HepG2 (cell line): ENCODE measurements around the gene TMEM59. TPM values are rescaled to one million over a fixed set of nuclear protein-coding genes. Genes with fewer than 3 reads are reported as not detected.

ENCODE experiments used
- ATAC-seq: fragments of 200-7000 bp; cut with Tn5 transposase; 3 replicates; pipeline ENCODE4 v1.9.1; 2020; ENCODE audit warnings: mild to moderate bottlenecking, moderate library complexity
- BruUV-seq: library from RNA; stranded (reverse); fragments of 400-500 nt; replicated peaks from 2 replicates; lab custom pipeline; 2021; lab: Mats Ljungman, UMichigan
- CTCF ChIA-PET: fragments of 300-600 bp; formaldehyde crosslinking; extraction: SDS; loops from one replicate; lab custom pipeline; 2021; ENCODE audit warnings: low total read pairs, inconsistent platforms, low intra/inter-chr PET ratio; lab: Yijun Ruan, JAX
- POLR2A ChIA-PET: fragments of 350-600 bp; sonication (Branson Sonifier 250); formaldehyde crosslinking; loops from one replicate; lab custom pipeline; 2020; ENCODE audit warnings: antibody characterized with exemption, inconsistent platforms; lab: Yijun Ruan, JAX
- DNase-seq: peaks from one replicate; pipeline ENCODE4 v3.0.0-alpha.2; 2015; ENCODE audit warnings: low spot score
- FAIRE-seq: peaks from 3 replicates; lab custom pipeline; 2011; peaks lifted over from hg19 to GRCh38; lab: Jason Lieb, UNC
- H2AFZ ChIP-seq: one replicate; pipeline ENCODE4 v1.6.1; 2011; ENCODE audit warnings: low read length, inconsistent platforms
- H3K27ac ChIP-seq: fragments of 300-600 bp; 3 replicates; pipeline ENCODE4 v1.8.0; 2011; ENCODE audit warnings: mixed run types, mild to moderate bottlenecking, mixed read lengths, low read length, inconsistent platforms; ENCODE audit not compliant: insufficient read depth; ENCODE audit errors: extremely low read length
- H3K27me3 ChIP-seq, 2 experiments: fragments of 200-600 bp in 1 of 2; 2 replicates in 1 of 2; 3 replicates in 1 of 2; pipeline versions ENCODE4 v1.6.0 to v1.8.0; 2011; ENCODE audit warnings: low read length in 2 of 2, mild to moderate bottlenecking in 2 of 2, moderate library complexity in 2 of 2, inconsistent platforms in 1 of 2; ENCODE audit not compliant: insufficient read depth in 2 of 2, control insufficient read depth in 1 of 2
- H3K36me3 ChIP-seq, 2 experiments: fragments of 200-600 bp in 1 of 2; replicated peaks in 1 of 2; 2 replicates in 1 of 2; 3 replicates in 1 of 2; pipeline versions ENCODE4 v1.5.1 to v1.8.0; 2011; ENCODE audit warnings: low read length in 2 of 2, inconsistent platforms in 1 of 2; ENCODE audit not compliant: insufficient read depth in 2 of 2, control insufficient read depth in 1 of 2
- H3K4me1 ChIP-seq: 2 replicates; pipeline ENCODE4 v1.5.1; 2012; ENCODE audit warnings: low read length, inconsistent platforms; ENCODE audit not compliant: insufficient read depth
- H3K4me2 ChIP-seq: 2 replicates; pipeline ENCODE4 v1.6.0; 2011; ENCODE audit warnings: low read depth, low read length, inconsistent platforms
- H3K4me3 ChIP-seq, 3 experiments: fragments of 200-600 bp in 1 of 3; sonication (generic), shearing (Covaris generic) in 1 of 3; replicated peaks in 1 of 3; 2 replicates each; pipeline ENCODE4 v1.5.1; 2011 to 2016; ENCODE audit warnings: low read length in 3 of 3, inconsistent platforms in 2 of 3, low read depth in 2 of 3, mild to moderate bottlenecking in 2 of 3, control low read depth in 1 of 3, mixed read lengths in 1 of 3; ENCODE audit not compliant: insufficient read depth in 1 of 3
- H3K79me2 ChIP-seq: one replicate; pipeline ENCODE4 v1.6.1; 2011; ENCODE audit warnings: low read length, inconsistent platforms; ENCODE audit not compliant: insufficient read depth
- H3K9ac ChIP-seq: 2 replicates; pipeline ENCODE4 v1.6.0; 2011; ENCODE audit warnings: mild to moderate bottlenecking, low read depth, low read length, inconsistent platforms; ENCODE audit not compliant: insufficient read depth
- H3K9me3 ChIP-seq: 2 replicates; pipeline ENCODE4 v1.5.1; 2012; ENCODE audit warnings: mild to moderate bottlenecking, low read length
- H4K20me1 ChIP-seq: 2 replicates; pipeline ENCODE4 v1.6.0; 2011; ENCODE audit warnings: inconsistent platforms, mild to moderate bottlenecking, low read length, moderate library complexity; ENCODE audit not compliant: insufficient read depth
- CBX5 ChIP-seq: sonication (generic); formaldehyde crosslinking; IDR thresholded peaks from 2 replicates; pipeline ENCODE4 v1.4.0; 2020; ENCODE audit warnings: missing genetic modification reagents, borderline replicate concordance
- ERF ChIP-seq: IDR thresholded peaks from 2 replicates; pipeline ENCODE4 v1.6.1; 2018; ENCODE audit warnings: missing biosample characterization, missing genetic modification reagents
- GABPA ChIP-seq, 2 experiments: IDR thresholded peaks; 2 replicates each; pipeline ENCODE4 v1.6.1; 2011 to 2016; ENCODE audit warnings: low read depth in 2 of 2, low read length in 1 of 2, missing biosample characterization in 1 of 2, missing genetic modification characterization in 1 of 2
- GATAD1 ChIP-seq: IDR thresholded peaks from 2 replicates; pipeline ENCODE4 v1.6.1; 2016; ENCODE audit warnings: missing genetic modification reagents, missing compliant biosample characterization
- HES4 ChIP-seq: sonication (generic); formaldehyde crosslinking; IDR thresholded peaks from 2 replicates; pipeline ENCODE4 v1.9.0; 2021; ENCODE audit warnings: mild to moderate bottlenecking, missing genetic modification reagents, borderline replicate concordance
- KDM2A ChIP-seq: sonication (generic); formaldehyde crosslinking; IDR thresholded peaks from 2 replicates; pipeline ENCODE4 v1.4.0; 2020; ENCODE audit warnings: low read depth, missing genetic modification reagents, borderline replicate concordance
- MED1 ChIP-seq: sonication (generic); formaldehyde crosslinking; IDR thresholded peaks from 2 replicates; pipeline ENCODE4 v1.4.0; 2020; ENCODE audit warnings: missing genetic modification reagents
- PHF8 ChIP-seq: sonication (generic); formaldehyde crosslinking; IDR thresholded peaks from 2 replicates; pipeline ENCODE4 v1.5.0; 2020; ENCODE audit warnings: missing genetic modification reagents
- POLR2G ChIP-seq: fragments of 200-400 bp; formaldehyde crosslinking; IDR thresholded peaks from 2 replicates; pipeline ENCODE4 v1.6.1; 2018; ENCODE audit warnings: mild to moderate bottlenecking, low read depth, low read length, moderate library complexity
- SMAD3 ChIP-seq: sonication (generic); formaldehyde crosslinking; IDR thresholded peaks from 2 replicates; pipeline ENCODE4 v1.4.0; 2020; ENCODE audit warnings: missing genetic modification reagents
- TP53 ChIP-seq: sonication (generic); formaldehyde crosslinking; conservative IDR thresholded peaks from 2 replicates; pipeline ENCODE4 v1.4.0; 2020; ENCODE audit warnings: missing genetic modification reagents
- ZNF274 ChIP-seq: sonication (generic); formaldehyde crosslinking; IDR thresholded peaks from 2 replicates; pipeline ENCODE4 v1.5.1; 2020; ENCODE audit warnings: mild to moderate bottlenecking, missing genetic modification reagents
- ZNF335 ChIP-seq: sonication (generic); formaldehyde crosslinking; IDR thresholded peaks from 2 replicates; pipeline ENCODE4 v1.4.0; 2020; ENCODE audit warnings: missing genetic modification reagents
- WGBS: methylation state at CpG from one replicate; pipeline ENCODE4 v1.1.6; 2017; ENCODE audit warnings: low lambda C conversion rate; 5-methylcytosine and 5-hydroxymethylcytosine counted together
- in situ Hi-C: cut with HindIII; loops from 2 replicates; pipeline ENCODE4 v1.10.0; 2017; ENCODE audit warnings: low pct_unique_long_range_greater_than_20kb; ENCODE audit not compliant: extremely low pct_ligation_motif_present
- intact Hi-C: fragments of 100-400 bp; cut with micrococcal nuclease; formaldehyde crosslinking; loops from one replicate; pipeline ENCODE4 v1.10.0; 2022; ENCODE audit not compliant: unreplicated experiment
- polyA plus RNA-seq, 8 experiments: library from polyadenylated mRNA; depleted of rRNA in 3 of 8; stranded (reverse) in 7 of 8; unstranded in 1 of 8; fragments of >200 nt; fragmentation: Illumina TruSeq in 4 of 8; extraction: Trizol in 4 of 8; gene quantifications; 2 replicates each; pipeline versions ENCODE4 v1.2.1 to v1.2.3, GENCODE V29; 2011 to 2016; ENCODE audit warnings: low read depth in 4 of 8, missing spikeins in 1 of 8, mixed read lengths in 1 of 8; ENCODE audit not compliant: insufficient read depth in 1 of 8
- total RNA-seq, 5 experiments: library from RNA; depleted of rRNA; stranded (reverse); fragments of >200 nt; fragmentation: Illumina TruSeq; extraction: Trizol; gene quantifications; 2 replicates each; pipeline ENCODE4 v1.2.3, GENCODE V29; 2016; ENCODE audit warnings: low read depth in 1 of 5
- TF ChIP-seq, protein P1 (sequence below): IDR thresholded peaks from 2 replicates; pipeline ENCODE4 v1.6.1; 2016; ENCODE audit warnings: low read depth, control low read depth
- TF ChIP-seq, protein P2 (sequence below): IDR thresholded peaks from 2 replicates; pipeline ENCODE4 v1.6.1; 2016
- TF ChIP-seq, protein P3 (sequence below): sonication (generic); formaldehyde crosslinking; IDR thresholded peaks from 2 replicates; pipeline ENCODE4 v1.4.0; 2020; ENCODE audit warnings: missing genetic modification reagents
- TF ChIP-seq, protein P4 (sequence below): sonication (generic); formaldehyde crosslinking; IDR thresholded peaks from 2 replicates; pipeline ENCODE4 v1.5.0; 2020; ENCODE audit warnings: mild to moderate bottlenecking, low read depth, missing genetic modification reagents, borderline replicate concordance

The TMEM59 gene
- total and polyA plus RNA-seq, 2 of the 13 experiments (the other 11 are each of a cell fraction or from before 2014, with no cell fraction given), result 147 to 363 TPM

DNA sequence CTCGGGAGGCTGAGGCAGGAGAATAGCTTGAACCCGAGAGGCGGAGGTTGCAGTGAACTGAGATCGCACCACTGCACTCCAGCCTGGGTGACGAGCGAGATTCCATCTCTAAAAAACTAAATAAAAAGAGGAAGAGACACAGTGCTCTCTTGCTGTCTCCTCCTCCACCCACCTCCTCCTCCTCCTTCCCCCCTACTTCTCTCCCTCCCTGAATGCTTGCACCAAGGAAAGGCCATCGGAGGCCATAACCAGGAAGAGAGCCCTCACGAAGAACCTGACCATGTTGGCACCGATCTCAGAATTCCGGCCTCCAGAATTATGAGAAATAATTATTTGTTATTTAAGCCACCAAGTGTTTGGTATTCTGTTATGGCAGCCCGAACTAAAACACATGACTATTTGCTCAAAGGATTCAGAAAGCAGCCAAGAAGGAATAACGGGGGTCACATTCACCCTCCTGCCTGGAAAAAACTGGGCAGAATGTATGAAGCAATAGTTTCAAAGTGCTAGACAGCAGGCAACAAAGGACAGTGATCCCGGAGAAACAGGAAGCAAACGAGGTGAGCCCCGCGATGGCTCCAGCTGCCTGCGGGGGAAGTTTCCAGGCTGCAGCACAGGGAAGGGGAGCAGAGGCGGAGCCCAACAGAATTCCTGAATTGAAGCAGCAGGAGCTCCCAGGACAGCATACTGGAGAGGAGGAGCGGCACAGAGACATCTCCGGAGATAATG is 70.8 kb downstream of the TMEM59 start:
- Histone ChIP-seq H3K79me2 (no peaks in the 10 kb centered on the region), H3K27ac (peak overlapping the region; percentile 66), H3K27me3 (no peaks in the 10 kb centered on the region), H3K9ac (peak overlapping the region; percentile 63), H3K4me3 (peak overlapping the region; percentile 48 to 67 (median 58)), H3K36me3 (no peaks in the 10 kb centered on the region), H3K4me2 (peak overlapping the region; percentile 85), H3K4me1 (peaks cover 47% of the 10 kb centered on the region), H4K20me1 (no peaks in the 10 kb centered on the region), H2AFZ (peak overlapping the region; percentile 96), H3K9me3 (no peaks in the 10 kb centered on the region)
- CTCF ChIA-PET, result no interaction called here
- POLR2A ChIA-PET, result interaction anchor here (0.6 to 2.9 kb wide), 6 partner anchors 10 to 70 kb away, joined by 3 to 15 read pairs (median 4); partner anchors contain the start of genes IFT25, LDLRAD1 and TMEM59
- 30% methylated on average over 19 of the region's 20 CpGs for WGBS
- DNase-seq (peak; percentile 79), ATAC-seq (peak; percentile 90), FAIRE-seq (peak; percentile 71)
- intact Hi-C loops, result no loop called here
- TSS peak; percentile 51 for BruUV-seq
- in situ Hi-C loops, result no loop called here
- TF ChIP-seq CBX5, result peak; percentile 19; the same call in 1 of the 2 replicates
- TF ChIP-seq MED1 (CRISPR knock-in tag), result peak; percentile 35
- TF ChIP-seq, protein P1, sequence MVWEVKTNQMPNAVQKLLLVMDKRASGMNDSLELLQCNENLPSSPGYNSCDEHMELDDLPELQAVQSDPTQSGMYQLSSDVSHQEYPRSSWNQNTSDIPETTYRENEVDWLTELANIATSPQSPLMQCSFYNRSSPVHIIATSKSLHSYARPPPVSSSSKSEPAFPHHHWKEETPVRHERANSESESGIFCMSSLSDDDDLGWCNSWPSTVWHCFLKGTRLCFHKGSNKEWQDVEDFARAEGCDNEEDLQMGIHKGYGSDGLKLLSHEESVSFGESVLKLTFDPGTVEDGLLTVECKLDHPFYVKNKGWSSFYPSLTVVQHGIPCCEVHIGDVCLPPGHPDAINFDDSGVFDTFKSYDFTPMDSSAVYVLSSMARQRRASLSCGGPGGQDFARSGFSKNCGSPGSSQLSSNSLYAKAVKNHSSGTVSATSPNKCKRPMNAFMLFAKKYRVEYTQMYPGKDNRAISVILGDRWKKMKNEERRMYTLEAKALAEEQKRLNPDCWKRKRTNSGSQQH (CRISPR knock-in tag), result peak; percentile 61; the same call in 1 of the 2 replicates
- TF ChIP-seq PHF8, result peak; percentile 29; the same call in 1 of the 2 replicates
- 0 out of 2 replicates have a peak, but pooled peaks have one; percentile 25 for TF ChIP-seq ZNF274
- no peak for TF ChIP-seq SMAD3 (CRISPR knock-in tag)
- peak; percentile 40; the same call in 1 of the 2 replicates for TF ChIP-seq KDM2A (CRISPR knock-in tag)
- TF ChIP-seq HES4, result no peak
- TF ChIP-seq ZNF335 (CRISPR knock-in tag), result no peak
- TF ChIP-seq, protein P2, sequence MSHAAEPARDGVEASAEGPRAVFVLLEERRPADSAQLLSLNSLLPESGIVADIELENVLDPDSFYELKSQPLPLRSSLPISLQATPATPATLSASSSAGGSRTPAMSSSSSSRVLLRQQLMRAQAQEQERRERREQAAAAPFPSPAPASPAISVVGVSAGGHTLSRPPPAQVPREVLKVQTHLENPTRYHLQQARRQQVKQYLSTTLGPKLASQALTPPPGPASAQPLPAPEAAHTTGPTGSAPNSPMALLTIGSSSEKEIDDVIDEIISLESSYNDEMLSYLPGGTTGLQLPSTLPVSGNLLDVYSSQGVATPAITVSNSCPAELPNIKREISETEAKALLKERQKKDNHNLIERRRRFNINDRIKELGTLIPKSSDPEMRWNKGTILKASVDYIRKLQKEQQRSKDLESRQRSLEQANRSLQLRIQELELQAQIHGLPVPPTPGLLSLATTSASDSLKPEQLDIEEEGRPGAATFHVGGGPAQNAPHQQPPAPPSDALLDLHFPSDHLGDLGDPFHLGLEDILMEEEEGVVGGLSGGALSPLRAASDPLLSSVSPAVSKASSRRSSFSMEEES, result 0 out of 2 replicates have a peak, but pooled peaks have one; percentile 31
- no peak for TF ChIP-seq TP53 (CRISPR knock-in tag)
- TF ChIP-seq, protein P3, sequence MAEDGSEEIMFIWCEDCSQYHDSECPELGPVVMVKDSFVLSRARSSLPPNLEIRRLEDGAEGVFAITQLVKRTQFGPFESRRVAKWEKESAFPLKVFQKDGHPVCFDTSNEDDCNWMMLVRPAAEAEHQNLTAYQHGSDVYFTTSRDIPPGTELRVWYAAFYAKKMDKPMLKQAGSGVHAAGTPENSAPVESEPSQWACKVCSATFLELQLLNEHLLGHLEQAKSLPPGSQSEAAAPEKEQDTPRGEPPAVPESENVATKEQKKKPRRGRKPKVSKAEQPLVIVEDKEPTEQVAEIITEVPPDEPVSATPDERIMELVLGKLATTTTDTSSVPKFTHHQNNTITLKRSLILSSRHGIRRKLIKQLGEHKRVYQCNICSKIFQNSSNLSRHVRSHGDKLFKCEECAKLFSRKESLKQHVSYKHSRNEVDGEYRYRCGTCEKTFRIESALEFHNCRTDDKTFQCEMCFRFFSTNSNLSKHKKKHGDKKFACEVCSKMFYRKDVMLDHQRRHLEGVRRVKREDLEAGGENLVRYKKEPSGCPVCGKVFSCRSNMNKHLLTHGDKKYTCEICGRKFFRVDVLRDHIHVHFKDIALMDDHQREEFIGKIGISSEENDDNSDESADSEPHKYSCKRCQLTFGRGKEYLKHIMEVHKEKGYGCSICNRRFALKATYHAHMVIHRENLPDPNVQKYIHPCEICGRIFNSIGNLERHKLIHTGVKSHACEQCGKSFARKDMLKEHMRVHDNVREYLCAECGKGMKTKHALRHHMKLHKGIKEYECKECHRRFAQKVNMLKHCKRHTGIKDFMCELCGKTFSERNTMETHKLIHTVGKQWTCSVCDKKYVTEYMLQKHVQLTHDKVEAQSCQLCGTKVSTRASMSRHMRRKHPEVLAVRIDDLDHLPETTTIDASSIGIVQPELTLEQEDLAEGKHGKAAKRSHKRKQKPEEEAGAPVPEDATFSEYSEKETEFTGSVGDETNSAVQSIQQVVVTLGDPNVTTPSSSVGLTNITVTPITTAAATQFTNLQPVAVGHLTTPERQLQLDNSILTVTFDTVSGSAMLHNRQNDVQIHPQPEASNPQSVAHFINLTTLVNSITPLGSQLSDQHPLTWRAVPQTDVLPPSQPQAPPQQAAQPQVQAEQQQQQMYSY (CRISPR knock-in tag), result no peak
- TF ChIP-seq POLR2G, result peak; percentile 79
- TF ChIP-seq, protein P4, sequence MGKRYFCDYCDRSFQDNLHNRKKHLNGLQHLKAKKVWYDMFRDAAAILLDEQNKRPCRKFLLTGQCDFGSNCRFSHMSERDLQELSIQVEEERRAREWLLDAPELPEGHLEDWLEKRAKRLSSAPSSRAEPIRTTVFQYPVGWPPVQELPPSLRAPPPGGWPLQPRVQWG, result no peak
- 0 out of 2 replicates have a peak, but pooled peaks have one; percentile 29 for TF ChIP-seq ERF (CRISPR knock-in tag)
- 0 out of 2 replicates have a peak, but pooled peaks have one; percentile 27 for TF ChIP-seq GABPA (IDR thresholded peaks at IDR 0.05; ENCODE audit: low read depth, low read length)
- TF ChIP-seq GABPA (CRISPR knock-in tag; IDR thresholded peaks at IDR 0.05; ENCODE audit: low read depth), result peak; percentile 47; the same call in 1 of the 2 replicates
- 0 out of 2 replicates have a peak, but pooled peaks have one; percentile 26 for TF ChIP-seq GATAD1 (CRISPR knock-in tag)
